Epithelial cell of proximal tubule (primary cell): ENCODE results near the gene ATP1A4. TPM values are rescaled to one million over a fixed set of nuclear protein-coding genes. Genes with fewer than 3 reads are reported as not detected.

ENCODE experiments used
- DNase-seq: peaks from one replicate; pipeline ENCODE4 v3.0.0-alpha.2; 2011; ENCODE audit warnings: low read depth
- H3K4me3 ChIP-seq: 2 replicates; pipeline ENCODE4 v1.5.1; 2011; ENCODE audit warnings: low read depth, mild to moderate bottlenecking, low read length
- total RNA-seq: library from RNA; depleted of rRNA; stranded (reverse); fragments of >200 nt; gene quantifications from 2 replicates; pipeline ENCODE4 v1.2.3, GENCODE V29; 2015
- TF ChIP-seq, protein P1 (sequence below): conservative IDR thresholded peaks from 2 replicates; pipeline ENCODE4 v1.5.1; 2012; ENCODE audit warnings: low read depth, mild to moderate bottlenecking, low read length

The ATP1A4 gene
- total RNA-seq, 1 donor from 2014 or later = not detected

DNA sequence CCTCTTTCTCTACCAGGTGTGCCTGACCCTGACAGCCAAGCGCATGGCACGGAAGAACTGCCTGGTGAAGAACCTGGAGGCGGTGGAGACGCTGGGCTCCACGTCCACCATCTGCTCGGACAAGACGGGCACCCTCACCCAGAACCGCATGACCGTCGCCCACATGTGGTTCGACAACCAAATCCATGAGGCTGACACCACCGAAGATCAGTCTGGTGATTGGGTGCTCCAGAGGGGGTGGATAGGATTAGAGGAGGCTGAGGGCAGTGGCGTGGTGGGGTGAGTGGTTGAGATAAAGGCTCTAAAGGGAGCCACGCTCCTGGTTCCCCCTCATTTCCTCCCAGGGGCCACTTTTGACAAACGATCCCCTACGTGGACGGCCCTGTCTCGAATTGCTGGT, 22.8 kb upstream of the ATP1A4 start:
- H3K4me3 ChIP-seq = no peak overlapping the region
- TF ChIP-seq, protein P1, sequence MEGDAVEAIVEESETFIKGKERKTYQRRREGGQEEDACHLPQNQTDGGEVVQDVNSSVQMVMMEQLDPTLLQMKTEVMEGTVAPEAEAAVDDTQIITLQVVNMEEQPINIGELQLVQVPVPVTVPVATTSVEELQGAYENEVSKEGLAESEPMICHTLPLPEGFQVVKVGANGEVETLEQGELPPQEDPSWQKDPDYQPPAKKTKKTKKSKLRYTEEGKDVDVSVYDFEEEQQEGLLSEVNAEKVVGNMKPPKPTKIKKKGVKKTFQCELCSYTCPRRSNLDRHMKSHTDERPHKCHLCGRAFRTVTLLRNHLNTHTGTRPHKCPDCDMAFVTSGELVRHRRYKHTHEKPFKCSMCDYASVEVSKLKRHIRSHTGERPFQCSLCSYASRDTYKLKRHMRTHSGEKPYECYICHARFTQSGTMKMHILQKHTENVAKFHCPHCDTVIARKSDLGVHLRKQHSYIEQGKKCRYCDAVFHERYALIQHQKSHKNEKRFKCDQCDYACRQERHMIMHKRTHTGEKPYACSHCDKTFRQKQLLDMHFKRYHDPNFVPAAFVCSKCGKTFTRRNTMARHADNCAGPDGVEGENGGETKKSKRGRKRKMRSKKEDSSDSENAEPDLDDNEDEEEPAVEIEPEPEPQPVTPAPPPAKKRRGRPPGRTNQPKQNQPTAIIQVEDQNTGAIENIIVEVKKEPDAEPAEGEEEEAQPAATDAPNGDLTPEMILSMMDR = no peak
- no peak for DNase-seq

DNA sequence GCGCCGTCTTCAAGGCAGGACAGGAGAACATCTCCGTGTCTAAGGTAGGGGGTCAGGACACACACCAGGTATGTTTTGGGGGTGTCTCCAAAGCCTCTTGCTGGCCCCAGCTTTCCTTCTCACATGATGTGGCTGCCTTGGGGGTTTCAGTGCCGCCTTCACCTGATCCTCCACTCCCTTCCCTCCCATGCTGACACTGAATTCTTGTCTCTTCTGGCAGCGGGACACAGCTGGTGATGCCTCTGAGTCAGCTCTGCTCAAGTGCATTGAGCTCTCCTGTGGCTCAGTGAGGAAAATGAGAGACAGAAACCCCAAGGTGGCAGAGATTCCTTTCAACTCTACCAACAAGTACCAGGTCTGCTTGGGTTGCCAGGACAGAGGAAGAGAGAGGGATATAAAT, 22.4 kb upstream of the ATP1A4 start:
- TF ChIP-seq, protein P1 = no peak
- H3K4me3 ChIP-seq = no peak overlapping the region
- DNase-seq = no peak

DNA sequence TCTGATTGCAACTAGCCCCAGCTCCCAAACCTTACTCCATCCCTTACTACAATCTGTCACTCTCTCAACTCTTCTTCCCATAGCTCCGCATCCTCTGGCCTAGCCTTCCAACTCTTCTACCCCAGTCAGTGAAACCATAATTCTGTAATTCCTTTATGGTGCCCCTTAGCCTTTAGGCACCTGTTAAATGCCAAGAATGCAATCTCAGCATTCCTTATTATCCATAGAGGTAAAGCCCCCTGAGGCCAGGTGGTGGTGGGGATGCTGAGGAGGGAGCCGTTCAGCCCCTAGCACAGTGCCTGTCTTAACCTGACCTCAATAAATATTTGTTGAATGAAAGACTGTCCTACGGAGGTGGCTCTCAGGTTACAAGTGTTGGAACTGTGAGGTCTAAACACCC, 21.8 kb upstream of the ATP1A4 start:
- no peak overlapping the region for H3K4me3 ChIP-seq
- TF ChIP-seq, protein P1 = no peak
- DNase-seq = no peak

DNA sequence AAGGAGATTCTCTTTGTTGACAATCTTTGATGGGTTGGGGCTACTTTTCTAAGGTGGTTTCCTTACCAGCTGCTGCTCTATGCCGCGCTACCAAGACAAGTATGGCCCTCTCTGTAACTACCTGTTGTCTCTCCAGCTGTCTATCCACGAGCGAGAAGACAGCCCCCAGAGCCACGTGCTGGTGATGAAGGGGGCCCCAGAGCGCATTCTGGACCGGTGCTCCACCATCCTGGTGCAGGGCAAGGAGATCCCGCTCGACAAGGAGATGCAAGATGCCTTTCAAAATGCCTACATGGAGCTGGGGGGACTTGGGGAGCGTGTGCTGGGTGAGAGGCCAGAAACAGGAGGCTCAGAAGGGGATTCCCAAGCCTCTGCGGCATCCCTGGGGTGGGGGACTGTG, 21.4 kb upstream of the ATP1A4 start:
- TF ChIP-seq, protein P1 = no peak
- DNase-seq = no peak
- no peak overlapping the region for H3K4me3 ChIP-seq

DNA sequence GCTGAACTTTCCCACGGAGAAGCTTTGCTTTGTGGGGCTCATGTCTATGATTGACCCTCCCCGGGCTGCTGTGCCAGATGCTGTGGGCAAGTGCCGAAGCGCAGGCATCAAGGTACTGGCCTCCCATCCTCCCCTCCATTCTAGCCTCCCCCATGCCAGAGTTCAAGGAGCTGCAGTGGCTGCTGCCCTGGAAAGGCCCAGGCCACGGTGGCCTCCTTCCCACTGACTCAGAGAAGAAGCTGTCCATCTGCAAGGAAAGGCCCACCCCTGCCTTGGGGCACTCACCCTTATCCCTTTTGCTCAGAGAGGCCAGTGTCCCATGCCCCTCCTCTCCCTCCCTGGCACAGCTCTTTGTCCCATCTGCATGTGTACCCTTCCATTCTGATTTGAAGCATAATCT, 20.9 kb upstream of the ATP1A4 start:
- TF ChIP-seq, protein P1 = no peak
- no peak overlapping the region for H3K4me3 ChIP-seq
- DNase-seq = no peak

DNA sequence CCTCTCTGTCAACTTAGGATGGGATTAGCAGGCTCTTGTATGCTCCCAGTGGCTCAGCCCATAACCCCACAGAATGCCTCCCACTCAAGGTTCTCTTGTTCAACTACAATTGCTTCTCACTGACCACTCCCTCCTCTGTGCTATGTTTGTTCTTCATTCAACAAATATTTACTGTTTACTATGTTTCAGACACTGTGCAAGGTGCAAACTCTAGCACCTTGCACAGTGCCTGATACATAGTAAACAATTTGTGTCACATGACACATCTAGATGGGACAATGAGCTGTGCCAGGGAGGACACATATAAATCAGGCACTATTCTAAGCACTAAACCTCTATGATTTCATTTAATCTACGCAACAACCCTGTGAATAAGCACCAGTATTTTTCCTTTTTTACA, 20.5 kb upstream of the ATP1A4 start:
- no peak for DNase-seq
- no peak overlapping the region for H3K4me3 ChIP-seq
- TF ChIP-seq, protein P1 = no peak

DNA sequence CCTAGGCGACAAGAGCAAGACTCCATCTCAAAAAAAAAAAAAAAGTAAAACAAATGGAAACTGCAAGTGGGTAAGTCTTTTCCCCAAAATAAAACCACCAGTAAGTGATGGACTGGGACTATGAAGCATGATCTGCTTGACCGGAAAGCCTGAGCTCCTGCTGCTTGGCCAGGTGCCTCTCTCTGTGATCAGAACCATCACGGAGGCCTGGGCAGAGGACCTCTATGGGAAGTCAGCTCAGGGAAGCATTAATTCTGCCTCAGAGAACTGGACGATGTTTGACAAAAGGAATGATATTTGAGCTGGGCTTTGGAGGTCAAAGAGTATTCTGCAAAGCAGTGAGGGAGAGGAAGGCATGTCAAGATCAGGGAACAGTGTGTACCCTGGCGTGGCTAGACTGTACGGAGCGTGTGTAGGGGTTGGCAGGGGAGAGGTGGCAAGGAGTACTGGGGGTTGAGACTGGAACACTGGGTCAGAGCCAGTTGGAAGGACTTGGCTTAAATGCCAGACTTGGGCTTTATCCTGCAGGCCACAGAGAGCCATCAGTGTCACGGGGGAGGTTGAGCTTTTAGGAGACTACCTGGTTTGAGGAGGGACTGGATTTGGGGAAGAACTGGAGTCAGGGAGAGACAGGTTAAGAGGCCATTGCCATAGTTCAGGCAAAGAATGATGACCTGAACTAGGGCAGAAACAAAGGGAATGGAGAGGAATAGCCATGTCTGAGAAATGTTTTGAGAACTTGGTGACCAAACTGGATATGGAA, 19.4 kb upstream of the ATP1A4 start:
- DNase-seq = no peak
- TF ChIP-seq, protein P1 = no peak
- no peak overlapping the region for H3K4me3 ChIP-seq
